ENCODE measurements around the gene GALNT3.
A peak's percentile ranks its signal among the peaks of the same experiment; 100 is the strongest.

GALNT3 gene

DNA sequence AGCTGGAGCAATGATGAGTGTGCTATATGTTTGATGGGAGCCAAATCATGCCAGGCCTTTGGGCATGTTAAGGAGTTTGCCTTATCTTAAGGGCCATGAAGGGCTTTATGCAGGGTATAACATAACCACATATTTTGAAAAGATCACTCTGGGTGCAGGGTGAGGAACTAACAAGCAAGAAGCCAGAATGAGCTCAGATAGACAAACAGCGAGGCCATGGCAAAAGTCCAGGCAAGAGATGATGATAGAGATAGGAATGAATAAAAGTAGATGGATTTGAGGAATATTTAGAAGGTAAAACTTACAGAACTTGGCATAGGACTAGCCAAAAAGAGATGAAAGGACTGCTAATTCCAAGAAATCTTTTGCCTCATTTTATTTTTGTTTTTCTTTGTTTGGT is 6.7 kb downstream of the GALNT3 start:
- Histone ChIP-seq H3K27me3 (ENCODE audit: insufficient read depth, low read length) (no peaks in the 10 kb centered on the region), H3K79me2 (ENCODE audit: insufficient read depth, low read length) (no peaks in the 10 kb centered on the region), H3K36me3 (ENCODE audit: insufficient read depth, low read length) (no peaks in the 10 kb centered on the region), H3K9me3 (ENCODE audit: low read length) (no peaks in the 10 kb centered on the region), H3K9ac (ENCODE audit: low read length) (no peak overlapping the region), H3K27ac (ENCODE audit: low read depth, low read length, poor library complexity, severe bottlenecking) (no peak overlapping the region), H4K20me1 (ENCODE audit: insufficient read depth, low read length) (no peaks in the 10 kb centered on the region), H2AFZ (ENCODE audit: low read length) (no peak overlapping the region), H3F3A (ENCODE audit: insufficient read depth, low read length) (no peaks in the 10 kb centered on the region), H3K4me1 (ENCODE audit: insufficient read depth, low read length, severe bottlenecking) (no peaks in the 10 kb centered on the region), H3K4me2 (ENCODE audit: low read length) (no peak overlapping the region), H3K4me3 (ENCODE audit: low read depth, low read length, poor library complexity, severe bottlenecking) (no peak overlapping the region), H3K9me2 (ENCODE audit: low read depth, low read length) (no peaks in the 10 kb centered on the region)
- TF ChIP-seq EZH2 (IDR thresholded peaks at IDR 0.05; ENCODE audit: borderline replicate concordance, low read length), result no peak
- TF ChIP-seq, protein P1, sequence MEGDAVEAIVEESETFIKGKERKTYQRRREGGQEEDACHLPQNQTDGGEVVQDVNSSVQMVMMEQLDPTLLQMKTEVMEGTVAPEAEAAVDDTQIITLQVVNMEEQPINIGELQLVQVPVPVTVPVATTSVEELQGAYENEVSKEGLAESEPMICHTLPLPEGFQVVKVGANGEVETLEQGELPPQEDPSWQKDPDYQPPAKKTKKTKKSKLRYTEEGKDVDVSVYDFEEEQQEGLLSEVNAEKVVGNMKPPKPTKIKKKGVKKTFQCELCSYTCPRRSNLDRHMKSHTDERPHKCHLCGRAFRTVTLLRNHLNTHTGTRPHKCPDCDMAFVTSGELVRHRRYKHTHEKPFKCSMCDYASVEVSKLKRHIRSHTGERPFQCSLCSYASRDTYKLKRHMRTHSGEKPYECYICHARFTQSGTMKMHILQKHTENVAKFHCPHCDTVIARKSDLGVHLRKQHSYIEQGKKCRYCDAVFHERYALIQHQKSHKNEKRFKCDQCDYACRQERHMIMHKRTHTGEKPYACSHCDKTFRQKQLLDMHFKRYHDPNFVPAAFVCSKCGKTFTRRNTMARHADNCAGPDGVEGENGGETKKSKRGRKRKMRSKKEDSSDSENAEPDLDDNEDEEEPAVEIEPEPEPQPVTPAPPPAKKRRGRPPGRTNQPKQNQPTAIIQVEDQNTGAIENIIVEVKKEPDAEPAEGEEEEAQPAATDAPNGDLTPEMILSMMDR (IDR thresholded peaks at IDR 0.05; ENCODE audit: low read length), result no peak

DNA sequence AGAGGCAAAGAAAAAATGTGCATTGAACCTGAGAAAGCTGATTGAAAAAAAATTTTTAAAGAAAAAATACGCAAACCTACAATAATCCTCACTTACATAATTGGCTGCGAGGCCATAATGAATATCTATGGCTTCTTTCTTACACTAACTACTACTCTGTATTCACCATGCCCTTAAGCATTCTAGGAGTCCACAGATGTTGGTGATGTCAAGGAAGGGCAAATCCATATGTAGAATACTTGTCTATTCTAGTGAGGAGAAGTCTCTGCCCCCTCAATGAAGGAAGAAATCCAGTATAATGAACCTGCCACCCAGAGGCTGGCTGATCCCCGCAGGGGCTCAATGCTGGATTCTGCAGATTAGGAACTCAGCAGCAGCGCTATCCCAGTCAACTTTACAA is 14.3 kb downstream of the GALNT3 start:
- TF ChIP-seq, protein P1 (IDR thresholded peaks at IDR 0.05; ENCODE audit: low read length), result no peak
- no peak for TF ChIP-seq EZH2 (IDR thresholded peaks at IDR 0.05; ENCODE audit: borderline replicate concordance, low read length)
- H3K79me2 ChIP-seq (ENCODE audit: insufficient read depth, low read length), result no peaks in the 10 kb centered on the region
- H3K27me3 ChIP-seq (ENCODE audit: insufficient read depth, low read length), result no peaks in the 10 kb centered on the region

DNA sequence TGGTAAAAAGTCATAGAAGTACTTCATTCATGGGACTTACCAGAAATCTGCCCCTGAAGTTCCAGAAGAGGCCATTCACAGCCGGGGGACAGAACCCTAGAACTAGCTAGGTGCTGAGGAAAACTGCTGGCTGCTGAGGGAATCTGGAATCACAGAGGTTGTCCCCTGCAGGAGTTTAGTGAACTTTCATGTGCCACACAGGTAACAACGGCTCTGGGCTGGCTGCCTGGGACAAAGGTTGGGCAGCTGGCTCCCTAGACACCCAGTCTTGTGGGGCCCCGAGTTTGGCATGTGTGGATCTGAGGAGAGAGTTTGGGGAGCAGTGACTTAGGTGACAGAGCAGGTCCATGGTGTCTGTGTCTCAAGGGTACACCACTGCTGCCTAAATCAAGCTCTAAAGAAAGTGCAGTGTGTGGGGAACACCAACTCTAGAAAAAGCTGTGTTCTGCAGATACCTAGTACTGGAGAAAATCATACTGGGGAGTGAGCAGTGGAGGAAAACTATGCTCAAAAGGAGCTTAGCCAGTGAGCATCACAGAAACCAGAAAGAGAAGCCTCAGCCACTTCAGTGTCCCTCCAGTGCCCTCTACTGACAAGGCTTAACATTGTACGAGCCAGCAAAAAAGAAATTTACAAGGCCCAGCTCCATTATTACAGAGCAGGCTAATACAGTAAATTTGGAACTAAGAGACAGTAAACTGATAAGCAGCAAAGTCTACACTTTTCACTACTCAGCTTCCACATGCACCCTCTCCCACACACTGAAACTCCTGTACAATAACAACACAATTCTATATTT is 15.2 kb downstream of the GALNT3 start:
- H3K9ac ChIP-seq (ENCODE audit: low read length), result no peak overlapping the region
- H3K4me2 ChIP-seq (ENCODE audit: low read length), result no peak overlapping the region
- peaks cover 4% of the 10 kb centered on the region; the same call in 1 of the 2 replicates for H3K9me3 ChIP-seq (ENCODE audit: low read length)
- H3K79me2 ChIP-seq (ENCODE audit: insufficient read depth, low read length), result no peaks in the 10 kb centered on the region
- no peaks in the 10 kb centered on the region for H3K9me2 ChIP-seq (ENCODE audit: low read depth, low read length)
- no peaks in the 10 kb centered on the region for H3K27me3 ChIP-seq (ENCODE audit: insufficient read depth, low read length)
- no peaks in the 10 kb centered on the region for H3K36me3 ChIP-seq (ENCODE audit: insufficient read depth, low read length)
- H4K20me1 ChIP-seq (ENCODE audit: insufficient read depth, low read length), result no peaks in the 10 kb centered on the region
- no peak overlapping the region for H2AFZ ChIP-seq (ENCODE audit: low read length)
- H3F3A ChIP-seq (ENCODE audit: insufficient read depth, low read length), result no peaks in the 10 kb centered on the region
- H3K4me3 ChIP-seq (ENCODE audit: low read depth, low read length, poor library complexity, severe bottlenecking), result no peak overlapping the region
- no peak overlapping the region for H3K27ac ChIP-seq (ENCODE audit: low read depth, low read length, poor library complexity, severe bottlenecking)
- no peak for TF ChIP-seq EZH2 (IDR thresholded peaks at IDR 0.05; ENCODE audit: borderline replicate concordance, low read length)
- TF ChIP-seq, protein P1 (IDR thresholded peaks at IDR 0.05; ENCODE audit: low read length), result peak; percentile 35; the same call in 1 of the 2 replicates
- H3K4me1 ChIP-seq (ENCODE audit: insufficient read depth, low read length, severe bottlenecking), result no peaks in the 10 kb centered on the region

More for the DNA sequence above, 14.3 kb downstream of the GALNT3 start:
- no peak overlapping the region for H3K4me3 ChIP-seq (ENCODE audit: low read depth, low read length, poor library complexity, severe bottlenecking)
- H3K4me2 ChIP-seq (ENCODE audit: low read length), result no peak overlapping the region
- no peaks in the 10 kb centered on the region for H3K9me2 ChIP-seq (ENCODE audit: low read depth, low read length)
- H3F3A ChIP-seq (ENCODE audit: insufficient read depth, low read length), result no peaks in the 10 kb centered on the region
- no peaks in the 10 kb centered on the region for H4K20me1 ChIP-seq (ENCODE audit: insufficient read depth, low read length)
- no peaks in the 10 kb centered on the region for H3K36me3 ChIP-seq (ENCODE audit: insufficient read depth, low read length)
- no peak overlapping the region for H3K27ac ChIP-seq (ENCODE audit: low read depth, low read length, poor library complexity, severe bottlenecking)
- no peak overlapping the region for H2AFZ ChIP-seq (ENCODE audit: low read length)
- no peak overlapping the region for H3K9ac ChIP-seq (ENCODE audit: low read length)
- H3K9me3 ChIP-seq (ENCODE audit: low read length), result peaks cover 4% of the 10 kb centered on the region; the same call in 1 of the 2 replicates
- H3K4me1 ChIP-seq (ENCODE audit: insufficient read depth, low read length, severe bottlenecking), result no peaks in the 10 kb centered on the region

All from OCI-LY1 (cell line).